ENCODE results near the gene PDE4D.

PDE4D gene

GRCh38 chr5:59356813-59357380, 536.6 kb downstream of the PDE4D start:
- Histone ChIP-seq H4K91ac (ENCODE audit: low read depth, low read length, poor library complexity) (no peak overlapping the region), H3K27me3 (ENCODE audit: control insufficient read depth in 3 of 3, insufficient read depth in 3 of 3, low read depth in 1 of 3, low read length in 3 of 3) (no peaks in the 10 kb centered on the region), H2AFZ (ENCODE audit: low read length) (peak overlapping the region; percentile 78), H3K4me1 (ENCODE audit: control insufficient read depth in 2 of 2, insufficient read depth in 1 of 2, low read depth in 1 of 2, low read length in 2 of 2) (peaks cover 14 to 20% of the 10 kb centered on the region in 2 donors), H3K36me3 (replicated peaks in 1 of 2; ENCODE audit: control insufficient read depth in 2 of 2, insufficient read depth in 2 of 2, low read length in 2 of 2) (no peaks in the 10 kb centered on the region), H3K4ac (ENCODE audit: low read length) (no peak overlapping the region), H3K18ac (ENCODE audit: low read length) (no peak overlapping the region), H3K9ac (ENCODE audit: low read depth, low read length, poor library complexity) (no peak overlapping the region), H3K79me1 (ENCODE audit: low read depth, low read length) (no peaks in the 10 kb centered on the region), H2BK5ac (ENCODE audit: low read length) (no peak overlapping the region), H3K14ac (ENCODE audit: low read length) (no peak overlapping the region), H3K4me3 (ENCODE audit: low read length in 2 of 2) (no peak overlapping the region), H3K23ac (ENCODE audit: low read depth, low read length, poor library complexity) (no peak overlapping the region), H3K4me2 (ENCODE audit: insufficient read depth, low read length, poor library complexity, severe bottlenecking) (no peak overlapping the region), H3K27ac (replicated peaks; ENCODE audit: low read length) (no peak overlapping the region), H2BK15ac (ENCODE audit: low read length) (no peak overlapping the region), H3K9me3 (replicated peaks in 1 of 2; ENCODE audit: control insufficient read depth in 2 of 2, insufficient read depth in 1 of 2, low read depth in 1 of 2, low read length in 2 of 2) (no peaks in the 10 kb centered on the region), H4K8ac (ENCODE audit: low read depth, low read length) (no peak overlapping the region), H2BK120ac (ENCODE audit: low read depth, low read length) (no peak overlapping the region), H2AK5ac (ENCODE audit: low read depth, low read length) (no peak overlapping the region), H2BK12ac (ENCODE audit: low read length) (no peak overlapping the region)
- no CpG with 5 or more reads among the region's 12 CpGs for WGBS, 2 donors (ENCODE audit: extremely low coverage in 2 of 2, insufficient read length in 2 of 2, insufficient replicate concordance in 1 of 2)
- no peak for DNase-seq (ENCODE audit: low spot score)

- H3K36me3 ChIP-seq (replicated peaks in 1 of 2; ENCODE audit: control insufficient read depth in 2 of 2, insufficient read depth in 2 of 2, low read length in 2 of 2), result no peaks in the 10 kb centered on the region
- no peak overlapping the region for H3K4me2 ChIP-seq (ENCODE audit: insufficient read depth, low read length, poor library complexity, severe bottlenecking)
- WGBS, 2 donors (ENCODE audit: extremely low coverage in 2 of 2, insufficient read length in 2 of 2, insufficient replicate concordance in 1 of 2), result no CpG with 5 or more reads among the region's 1 CpG
- no peak overlapping the region for H2BK15ac ChIP-seq (ENCODE audit: low read length)
- H3K27ac ChIP-seq (replicated peaks; ENCODE audit: low read length), result no peak overlapping the region
- no peaks in the 10 kb centered on the region for H3K9me3 ChIP-seq (replicated peaks in 1 of 2; ENCODE audit: control insufficient read depth in 2 of 2, insufficient read depth in 1 of 2, low read depth in 1 of 2, low read length in 2 of 2)
- H3K23ac ChIP-seq (ENCODE audit: low read depth, low read length, poor library complexity), result no peak overlapping the region
- DNase-seq (ENCODE audit: low spot score), result no peak
- H4K91ac ChIP-seq (ENCODE audit: low read depth, low read length, poor library complexity), result no peak overlapping the region
- no peak overlapping the region for H3K9ac ChIP-seq (ENCODE audit: low read depth, low read length, poor library complexity)
- no peaks in the 10 kb centered on the region for H3K79me1 ChIP-seq (ENCODE audit: low read depth, low read length)
- no peak overlapping the region for H2AK5ac ChIP-seq (ENCODE audit: low read depth, low read length)
- no peak overlapping the region for H2BK12ac ChIP-seq (ENCODE audit: low read length)
- H2AFZ ChIP-seq (ENCODE audit: low read length), result no peak overlapping the region
- no peaks in the 10 kb centered on the region for H3K27me3 ChIP-seq (ENCODE audit: control insufficient read depth in 3 of 3, insufficient read depth in 3 of 3, low read depth in 1 of 3, low read length in 3 of 3)
- H3K4ac ChIP-seq (ENCODE audit: low read length), result no peak overlapping the region
- H2BK5ac ChIP-seq (ENCODE audit: low read length), result no peak overlapping the region
- H3K14ac ChIP-seq (ENCODE audit: low read length), result no peak overlapping the region
- H3K18ac ChIP-seq (ENCODE audit: low read length), result no peak overlapping the region
- H3K4me1 ChIP-seq (ENCODE audit: control insufficient read depth in 2 of 2, insufficient read depth in 1 of 2, low read depth in 1 of 2, low read length in 2 of 2), result peaks cover 12 to 20% of the 10 kb centered on the region in 2 donors
- no peak overlapping the region for H2BK120ac ChIP-seq (ENCODE audit: low read depth, low read length)
- no peak overlapping the region for H4K8ac ChIP-seq (ENCODE audit: low read depth, low read length)
- no peak overlapping the region for H3K4me3 ChIP-seq (ENCODE audit: low read length in 2 of 2)
Measured at GRCh38 chr5:59354811-59355210, 538.7 kb downstream of the PDE4D start.

- Histone ChIP-seq H3K14ac (ENCODE audit: low read length) (no peak overlapping the region), H3K18ac (ENCODE audit: low read length) (no peak overlapping the region), H2AK5ac (ENCODE audit: low read depth, low read length) (no peak overlapping the region), H2AFZ (ENCODE audit: low read length) (no peak overlapping the region), H2BK5ac (ENCODE audit: low read length) (no peak overlapping the region), H3K9me3 (replicated peaks in 1 of 2; ENCODE audit: control insufficient read depth in 2 of 2, insufficient read depth in 1 of 2, low read depth in 1 of 2, low read length in 2 of 2) (no peaks in the 10 kb centered on the region), H3K4me2 (ENCODE audit: insufficient read depth, low read length, poor library complexity, severe bottlenecking) (no peak overlapping the region), H3K23ac (ENCODE audit: low read depth, low read length, poor library complexity) (no peak overlapping the region), H3K36me3 (replicated peaks in 1 of 2; ENCODE audit: control insufficient read depth in 2 of 2, insufficient read depth in 2 of 2, low read length in 2 of 2) (no peaks in the 10 kb centered on the region), H3K27me3 (ENCODE audit: control insufficient read depth in 3 of 3, insufficient read depth in 3 of 3, low read depth in 1 of 3, low read length in 3 of 3) (no peaks in the 10 kb centered on the region), H4K91ac (ENCODE audit: low read depth, low read length, poor library complexity) (no peak overlapping the region), H2BK120ac (ENCODE audit: low read depth, low read length) (no peak overlapping the region), H3K4me3 (ENCODE audit: low read length in 2 of 2) (no peak overlapping the region), H4K8ac (ENCODE audit: low read depth, low read length) (no peak overlapping the region), H3K4me1 (ENCODE audit: control insufficient read depth in 2 of 2, insufficient read depth in 1 of 2, low read depth in 1 of 2, low read length in 2 of 2) (peaks cover 12 to 20% of the 10 kb centered on the region in 2 donors), H3K4ac (ENCODE audit: low read length) (no peak overlapping the region), H2BK12ac (ENCODE audit: low read length) (no peak overlapping the region), H3K27ac (replicated peaks; ENCODE audit: low read length) (no peak overlapping the region), H3K79me1 (ENCODE audit: low read depth, low read length) (no peaks in the 10 kb centered on the region), H3K9ac (ENCODE audit: low read depth, low read length, poor library complexity) (no peak overlapping the region), H2BK15ac (ENCODE audit: low read length) (no peak overlapping the region)
- no CpG with 5 or more reads among the region's 5 CpGs for WGBS, 2 donors (ENCODE audit: extremely low coverage in 2 of 2, insufficient read length in 2 of 2, insufficient replicate concordance in 1 of 2)
- DNase-seq (ENCODE audit: low spot score), result no peak
Measured at GRCh38 chr5:59354274-59354673, 539.3 kb downstream of the PDE4D start.

GRCh38 chr5:59351076-59351794, 542.3 kb downstream of the PDE4D start:
- Histone ChIP-seq H3K18ac (ENCODE audit: low read length) (no peak overlapping the region), H2AK5ac (ENCODE audit: low read depth, low read length) (no peak overlapping the region), H4K8ac (ENCODE audit: low read depth, low read length) (no peak overlapping the region), H3K27me3 (ENCODE audit: control insufficient read depth in 3 of 3, insufficient read depth in 3 of 3, low read depth in 1 of 3, low read length in 3 of 3) (no peaks in the 10 kb centered on the region), H3K4me2 (ENCODE audit: insufficient read depth, low read length, poor library complexity, severe bottlenecking) (no peak overlapping the region), H3K36me3 (replicated peaks in 1 of 2; ENCODE audit: control insufficient read depth in 2 of 2, insufficient read depth in 2 of 2, low read length in 2 of 2) (no peaks in the 10 kb centered on the region), H3K9ac (ENCODE audit: low read depth, low read length, poor library complexity) (no peak overlapping the region), H3K4ac (ENCODE audit: low read length) (no peak overlapping the region), H3K14ac (ENCODE audit: low read length) (no peak overlapping the region), H3K4me3 (ENCODE audit: low read length in 2 of 2) (no peak overlapping the region), H3K27ac (replicated peaks; ENCODE audit: low read length) (no peak overlapping the region), H3K79me1 (ENCODE audit: low read depth, low read length) (no peaks in the 10 kb centered on the region), H3K23ac (ENCODE audit: low read depth, low read length, poor library complexity) (no peak overlapping the region), H2BK120ac (ENCODE audit: low read depth, low read length) (no peak overlapping the region), H2AFZ (ENCODE audit: low read length) (no peak overlapping the region), H2BK5ac (ENCODE audit: low read length) (no peak overlapping the region), H2BK15ac (ENCODE audit: low read length) (no peak overlapping the region), H4K91ac (ENCODE audit: low read depth, low read length, poor library complexity) (no peak overlapping the region), H3K4me1 (ENCODE audit: control insufficient read depth in 2 of 2, insufficient read depth in 1 of 2, low read depth in 1 of 2, low read length in 2 of 2) (no peaks in the 10 kb centered on the region), H3K9me3 (replicated peaks in 1 of 2; ENCODE audit: control insufficient read depth in 2 of 2, insufficient read depth in 1 of 2, low read depth in 1 of 2, low read length in 2 of 2) (no peaks in the 10 kb centered on the region), H2BK12ac (ENCODE audit: low read length) (no peak overlapping the region)
- no CpG with 5 or more reads among the region's 4 CpGs for WGBS, 2 donors (ENCODE audit: extremely low coverage in 2 of 2, insufficient read length in 2 of 2, insufficient replicate concordance in 1 of 2)
- DNase-seq (ENCODE audit: low spot score), result no peak
